Measurements from ENCODE around the gene TMEM43.

Gene TMEM43

DNA sequence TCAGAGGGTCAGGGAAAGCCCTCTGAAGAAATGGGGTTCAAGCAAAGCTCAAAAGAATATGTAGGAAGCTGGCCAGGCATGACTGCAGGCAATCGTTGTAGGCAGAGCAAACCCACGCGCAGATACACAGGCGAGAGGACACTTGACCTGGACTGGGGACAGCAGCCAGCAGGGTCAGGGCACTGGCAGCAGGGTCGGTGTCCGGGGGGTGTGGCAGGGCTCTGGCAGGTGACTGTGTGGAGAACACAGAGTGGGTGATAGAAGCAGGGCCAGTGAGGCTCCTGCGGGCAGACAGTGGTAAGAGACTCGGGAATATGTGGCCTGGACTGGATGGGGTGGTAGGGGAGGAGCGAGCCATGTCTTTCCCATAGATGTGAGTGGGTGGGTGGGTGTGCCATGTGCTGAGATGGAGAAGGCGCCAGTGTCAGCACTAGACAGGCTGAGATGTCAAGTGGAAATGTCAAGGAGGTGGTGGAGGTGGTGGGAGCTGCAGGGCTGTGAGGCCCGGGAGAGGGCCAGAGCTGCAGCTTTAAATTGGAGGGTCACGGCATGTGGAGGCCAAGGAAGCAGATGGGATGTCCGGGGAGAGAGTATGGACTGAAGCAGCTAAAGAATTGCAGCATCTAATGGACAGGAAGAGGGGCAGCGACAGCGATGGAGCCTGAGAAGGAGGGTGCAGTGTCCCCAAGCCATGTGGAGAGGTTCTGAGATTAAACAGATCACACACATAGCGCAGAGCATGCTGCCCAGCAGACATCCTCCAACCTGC lies 13.4 kb downstream of the TMEM43 start:
- DNase-seq (ENCODE audit: low read depth), result no peak

DNA sequence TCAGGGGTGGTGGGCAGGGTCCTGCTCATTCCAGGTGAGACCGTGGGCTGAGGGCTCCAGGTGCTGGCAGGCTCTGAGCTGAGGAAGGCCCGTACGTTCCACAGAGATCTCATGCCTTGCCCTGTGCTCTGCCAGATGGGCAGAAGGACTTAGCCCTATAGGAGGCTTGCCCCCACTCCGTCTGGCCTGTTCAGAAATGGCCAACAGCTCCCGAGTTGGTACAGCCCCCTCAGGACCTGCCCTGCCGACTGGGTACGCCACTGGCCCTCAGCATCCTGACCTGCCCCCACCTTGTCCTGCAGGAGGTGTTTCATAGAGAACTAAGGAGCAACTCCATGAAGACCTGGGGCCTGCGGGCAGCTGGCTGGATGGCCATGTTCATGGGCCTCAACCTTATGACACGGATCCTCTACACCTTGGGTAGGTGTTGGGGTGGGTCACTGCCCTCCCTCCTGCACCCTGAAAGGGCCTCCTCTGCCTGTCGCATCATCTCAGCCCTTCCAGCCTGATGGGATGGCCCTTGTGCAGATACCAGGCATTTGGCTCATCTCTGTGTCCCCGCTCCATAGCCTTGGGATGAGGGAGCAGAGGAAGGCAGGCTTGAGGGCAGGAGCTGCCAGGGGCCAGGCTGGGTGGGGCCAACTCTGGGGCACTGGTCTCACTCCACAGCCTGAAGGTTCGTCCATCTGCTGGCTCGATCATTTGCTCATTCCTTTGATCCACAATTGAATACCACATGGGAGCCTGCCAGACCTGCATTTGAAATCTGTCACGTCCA lies 14.2 kb downstream of the TMEM43 start:
- DNase-seq (ENCODE audit: low read depth), result no peak

- DNase-seq (ENCODE audit: low read depth), result no peak
Measured at GRCh38 chr3:14139771-14140170, 14.9 kb downstream of the TMEM43 start.

DNA sequence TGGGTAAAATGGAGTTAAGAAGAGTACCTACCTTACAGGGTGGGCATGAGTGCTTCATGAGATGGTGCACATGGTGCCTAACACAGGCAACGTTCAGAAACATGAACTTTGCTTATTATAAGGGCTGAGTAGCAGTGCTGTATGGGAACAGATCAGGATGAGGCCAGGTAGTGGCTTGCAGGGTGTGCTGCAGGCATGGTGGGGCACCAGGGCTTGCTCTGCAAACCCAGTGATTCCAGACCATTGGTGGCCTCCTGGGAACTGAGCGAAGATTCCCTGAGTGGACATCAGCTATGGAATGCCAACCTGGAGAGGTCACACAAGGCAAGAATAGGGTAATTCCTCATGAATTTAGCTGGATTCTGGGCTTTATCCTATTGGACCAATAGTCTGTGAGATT lies 15.8 kb downstream of the TMEM43 start:
- DNase-seq (ENCODE audit: low read depth), result no peak

- DNase-seq (ENCODE audit: low read depth), result no peak
Measured at GRCh38 chr3:14141144-14141543, 16.3 kb downstream of the TMEM43 start.

- no peak for DNase-seq (ENCODE audit: low read depth)
Measured at GRCh38 chr3:14141602-14142341, 16.9 kb downstream of the TMEM43 start.

GRCh38 chr3:14142567-14143270 lies 17.9 kb downstream of the TMEM43 start:
- peak; percentile 33 for DNase-seq (ENCODE audit: low read depth)

DNA sequence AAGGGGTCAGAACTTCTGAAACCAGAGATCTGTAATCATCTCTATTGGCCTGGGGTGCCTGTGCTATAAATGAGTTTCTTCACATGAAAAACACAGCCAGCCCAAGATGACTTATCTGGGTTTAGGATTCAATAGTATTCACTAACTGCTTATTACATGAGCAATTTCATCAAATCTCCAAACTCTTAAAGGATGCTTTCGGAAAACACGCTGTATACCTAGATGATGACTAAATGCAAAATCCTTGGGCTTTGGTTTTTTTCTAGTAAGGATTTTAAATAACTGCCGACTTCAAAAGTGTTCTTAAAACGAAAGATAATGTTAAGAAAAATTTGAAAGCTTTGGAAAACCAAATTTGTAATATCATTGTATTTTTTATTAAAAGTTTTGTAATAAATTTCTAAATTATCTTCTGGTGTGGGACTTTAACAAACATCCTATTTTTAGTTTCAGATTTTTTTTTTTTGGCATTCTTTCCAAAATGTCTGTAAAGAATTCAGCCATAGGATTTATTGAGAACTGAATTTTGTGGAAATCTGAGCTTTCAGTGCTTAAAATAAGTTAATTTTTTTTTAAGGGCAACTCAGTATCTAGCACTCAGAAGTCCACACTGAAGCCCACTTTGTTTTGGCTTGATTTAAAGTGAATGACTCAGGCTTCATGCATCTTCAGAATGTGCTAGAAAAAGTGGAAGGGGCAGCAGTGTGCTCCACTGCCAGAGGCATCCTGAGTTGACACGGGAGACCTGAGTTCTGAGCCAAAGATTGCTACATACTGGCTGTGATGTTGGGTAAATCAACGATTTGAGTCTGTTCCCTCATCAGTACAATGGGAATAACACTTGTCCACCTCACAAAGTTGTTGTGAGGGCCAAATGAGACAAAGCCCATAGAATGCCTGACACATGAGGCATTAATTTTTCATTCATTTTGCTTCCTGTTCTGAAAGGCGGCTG lies 18.7 kb downstream of the TMEM43 start:
- DNase-seq (ENCODE audit: low read depth), result no peak

DNA sequence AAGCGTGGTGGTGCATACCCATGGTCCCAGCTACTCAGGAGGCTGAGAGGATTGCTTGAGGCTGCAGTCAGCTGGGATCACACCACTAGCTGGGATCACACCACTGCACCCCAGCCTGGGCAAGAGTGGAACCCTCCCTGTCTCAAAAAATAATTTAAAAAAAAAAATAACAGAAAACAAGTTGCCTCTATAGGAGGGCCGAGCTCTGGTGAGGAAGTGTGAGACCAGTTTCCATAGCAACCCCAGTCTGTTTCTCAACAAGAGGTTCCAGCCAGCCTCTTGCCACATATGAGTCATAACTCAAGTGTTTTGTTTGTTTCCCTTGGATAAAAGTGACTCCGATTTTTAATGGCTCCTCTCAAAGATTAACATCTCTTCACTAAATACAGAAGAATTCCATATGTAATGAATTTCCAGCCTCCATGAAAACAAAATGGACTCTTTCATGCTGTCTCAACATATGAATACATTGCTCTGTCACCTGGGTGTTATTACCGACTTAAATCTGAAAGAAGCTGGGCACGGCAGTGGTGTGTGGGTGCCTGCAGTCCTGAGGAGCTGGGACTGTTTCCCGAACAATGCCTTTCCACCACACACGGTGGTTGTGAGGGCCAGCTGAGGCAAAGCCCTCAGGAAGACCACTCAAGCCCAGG lies 19.7 kb downstream of the TMEM43 start:
- DNase-seq (ENCODE audit: low read depth), result peak; percentile 44

DNA sequence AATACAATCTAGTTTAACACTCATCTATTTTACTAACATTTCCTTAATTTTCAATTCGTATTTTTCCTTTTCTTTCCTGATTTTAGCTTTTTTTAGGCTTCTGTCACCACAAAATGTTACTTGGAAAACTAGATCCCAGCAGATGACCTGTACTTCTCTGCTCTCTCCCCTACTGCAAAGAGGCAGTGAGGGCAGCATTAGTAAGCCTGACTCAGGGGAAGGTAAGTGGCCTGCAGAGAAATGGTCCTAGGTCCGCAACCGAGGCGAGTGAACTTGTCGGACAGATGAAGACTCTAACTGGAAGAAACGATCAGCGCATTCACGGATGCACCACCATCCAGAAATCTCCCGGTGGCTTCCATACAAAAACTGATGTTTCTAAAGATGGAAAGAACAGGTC lies 20.4 kb downstream of the TMEM43 start:
- no peak for DNase-seq (ENCODE audit: low read depth)

GRCh38 chr3:14145670-14146380 lies 21.0 kb downstream of the TMEM43 start:
- no peak for DNase-seq (ENCODE audit: low read depth)

DNA sequence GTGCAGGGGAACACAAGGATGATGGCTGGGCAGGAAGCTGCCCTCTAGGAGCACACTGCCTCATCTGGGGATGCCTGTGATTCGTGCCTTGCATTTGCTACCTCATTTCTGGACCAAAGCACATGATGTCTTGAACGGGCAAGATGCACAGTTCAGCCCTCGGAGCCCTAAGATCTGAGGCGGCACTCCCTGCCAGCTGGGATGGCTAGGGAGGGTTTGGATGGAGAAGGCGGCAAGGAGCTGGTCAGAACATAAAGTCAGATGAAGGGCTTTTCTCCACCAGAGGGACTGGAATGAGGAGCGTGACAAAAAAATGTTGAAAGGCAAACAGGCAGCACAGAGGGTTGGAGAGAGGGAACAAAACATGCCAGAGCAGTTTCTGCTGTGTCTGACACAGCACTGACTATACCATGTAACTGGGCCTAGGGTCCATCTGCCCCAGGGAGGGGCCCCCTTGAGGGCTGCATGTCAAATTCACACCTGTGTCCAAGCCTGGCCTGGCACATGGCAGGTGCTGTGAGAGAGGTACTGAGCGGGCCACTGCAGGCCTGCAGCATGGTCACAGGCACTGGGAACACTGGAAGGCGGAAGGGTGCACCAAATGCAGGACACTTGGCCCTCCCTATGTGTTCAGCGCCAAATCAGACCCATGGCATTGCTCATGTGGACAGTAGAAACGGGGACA lies 21.7 kb downstream of the TMEM43 start:
- no peak for DNase-seq (ENCODE audit: low read depth)

DNA sequence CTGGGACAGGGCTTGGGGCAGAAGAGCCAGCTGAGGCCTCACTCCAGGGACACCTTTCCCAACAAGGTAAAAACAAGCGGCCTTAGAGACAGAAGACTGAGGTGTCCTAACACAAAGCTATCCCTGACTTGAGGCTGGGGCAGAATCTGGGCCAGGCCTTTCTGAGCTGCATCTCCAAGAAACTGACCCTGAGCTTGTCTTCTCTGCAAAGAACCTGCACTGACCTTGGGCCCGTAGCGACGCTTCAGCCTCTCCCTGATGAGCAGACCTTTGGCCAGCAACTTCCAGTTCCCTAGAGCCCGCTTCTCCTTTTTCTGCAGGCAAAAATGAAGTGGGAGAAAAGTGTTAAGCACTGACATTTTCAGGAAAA lies 22.2 kb downstream of the TMEM43 start:
- no peak for DNase-seq (ENCODE audit: low read depth)

DNA sequence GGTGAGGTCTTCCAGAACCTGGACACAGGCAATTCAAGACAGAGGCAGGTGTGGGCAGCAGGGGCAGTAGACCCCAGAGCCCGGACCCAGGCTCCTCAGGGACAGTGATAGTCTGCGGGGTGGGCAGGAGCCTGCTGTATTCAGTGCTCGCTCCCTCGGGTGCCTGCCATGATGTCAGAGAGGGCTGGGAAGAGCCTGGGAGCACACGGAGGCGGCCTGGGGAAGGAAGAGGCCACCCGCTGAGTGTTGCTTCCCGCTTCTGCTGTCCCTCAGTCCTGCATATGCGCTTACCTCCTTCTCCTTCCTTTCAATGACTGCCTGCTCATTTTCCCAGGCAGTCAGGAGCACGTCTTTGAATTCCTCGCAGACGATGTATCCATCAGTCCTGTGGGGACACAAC lies 22.8 kb downstream of the TMEM43 start:
- DNase-seq (ENCODE audit: low read depth), result no peak

DNA sequence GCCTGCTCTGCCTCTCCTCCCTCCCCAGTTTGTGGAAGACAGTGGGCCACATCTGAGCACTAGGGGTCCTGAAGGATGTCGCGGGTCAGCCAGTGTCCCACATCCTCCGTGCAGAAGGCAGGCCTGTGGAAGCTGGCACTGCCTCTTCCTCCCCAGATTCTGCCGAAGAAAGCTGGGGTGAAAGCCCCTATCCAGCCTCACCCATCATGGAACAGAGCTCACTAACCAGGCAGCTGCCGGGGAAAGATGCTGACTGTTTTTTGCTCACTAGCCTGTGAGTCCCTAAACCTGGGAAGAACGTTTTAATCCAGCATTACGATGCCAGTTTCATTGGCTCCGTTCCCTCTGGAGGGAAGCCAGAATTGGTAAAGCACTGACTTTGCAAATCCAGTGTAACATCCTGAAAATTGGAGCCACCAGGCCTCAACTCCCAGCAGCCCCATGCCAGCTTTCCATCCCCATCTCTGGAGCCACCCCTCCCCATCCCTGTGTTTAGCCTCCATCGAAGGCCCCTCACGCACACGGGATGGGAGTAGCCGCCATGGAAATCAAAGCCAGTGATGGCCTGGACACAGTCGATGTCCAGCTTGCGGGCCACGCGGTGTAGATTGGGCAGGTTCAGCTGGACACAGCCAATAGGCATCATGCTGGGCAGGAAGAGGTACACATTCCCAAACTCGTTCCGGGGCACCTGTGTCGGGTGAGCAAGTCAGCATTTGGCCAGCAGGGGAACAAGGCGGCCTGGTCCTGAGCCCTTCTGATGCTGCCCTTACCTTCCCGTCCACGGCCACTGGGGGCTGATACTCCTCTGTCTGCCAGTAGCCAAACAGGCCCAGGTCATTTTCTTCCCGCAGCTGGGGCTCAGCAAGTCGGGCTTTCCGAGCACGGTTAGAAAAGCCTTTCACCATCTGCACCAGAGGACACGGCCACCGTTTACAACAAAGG lies 23.5 kb downstream of the TMEM43 start:
- DNase-seq (ENCODE audit: low read depth), result no peak

GRCh38 chr3:14150078-14150477 lies 25.2 kb downstream of the TMEM43 start:
- DNase-seq (ENCODE audit: low read depth), result no peak

DNA sequence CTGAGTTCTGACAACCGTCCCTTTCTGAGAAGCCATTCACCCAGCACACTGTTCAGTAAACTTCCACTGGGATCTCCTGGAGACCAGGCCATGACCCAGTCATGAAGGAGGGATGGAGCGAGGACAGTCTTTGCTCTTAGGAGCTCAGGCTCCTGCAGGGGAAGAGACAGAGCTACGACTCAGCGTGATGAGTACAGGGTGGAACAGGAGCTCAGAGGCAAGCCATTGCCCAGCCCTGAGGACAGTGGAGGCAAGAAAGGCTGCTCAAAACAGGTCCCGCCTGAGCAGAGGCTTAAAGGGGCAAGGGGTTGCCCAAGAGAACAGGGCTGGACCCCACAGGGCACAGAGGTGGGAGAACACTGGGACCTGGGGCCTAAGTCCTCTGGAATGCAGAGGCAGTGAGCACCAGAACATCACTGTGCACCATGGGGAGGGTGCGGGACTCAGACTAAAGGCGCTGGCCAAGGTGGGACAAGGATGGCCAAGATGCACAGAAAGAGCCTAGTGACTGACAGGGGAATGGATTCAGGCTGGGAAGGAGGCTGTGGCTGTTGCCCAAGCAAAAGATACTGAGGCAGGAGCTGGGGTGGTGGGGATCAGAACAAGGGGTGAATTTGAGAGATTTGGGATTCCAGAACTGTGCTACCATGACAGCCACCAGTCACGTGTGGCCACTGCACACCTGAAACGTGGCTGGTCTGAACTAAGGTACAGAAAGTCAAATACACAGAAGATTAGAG lies 25.8 kb downstream of the TMEM43 start:
- no peak for DNase-seq (ENCODE audit: low read depth)

Measured in activated T-cell treated with anti-CD3 and anti-CD28 coated beads for 1 hour (primary cell).